Medulla oblongata (tissue), 1 donor: ENCODE results near the gene ARHGEF9.

Experiments used
- DNase-seq: peaks from one replicate; pipeline ENCODE4 v3.0.0-alpha.2; 2015; ENCODE audit errors: extremely low spot score

The ARHGEF9 gene

DNA sequence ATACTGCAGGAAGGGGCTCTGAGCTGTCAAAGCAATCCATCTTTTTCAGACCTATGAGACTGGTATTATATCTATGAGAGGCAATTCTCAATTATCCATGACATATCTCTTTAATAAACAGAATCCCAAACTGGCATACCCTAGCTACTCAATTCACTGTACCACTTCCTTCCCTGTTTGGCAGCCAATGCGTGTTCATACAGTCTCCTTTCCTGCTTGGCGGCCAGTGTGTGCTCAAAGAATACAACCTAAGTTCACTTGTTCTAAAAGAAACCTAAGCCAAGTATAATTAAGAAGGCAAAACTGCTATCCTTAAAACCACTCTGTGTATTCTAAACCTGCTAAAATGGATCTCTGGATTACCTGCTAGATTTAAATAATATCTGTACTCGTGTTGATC, 38.3 kb downstream of the ARHGEF9 start:
- DNase-seq, result no peak

DNA sequence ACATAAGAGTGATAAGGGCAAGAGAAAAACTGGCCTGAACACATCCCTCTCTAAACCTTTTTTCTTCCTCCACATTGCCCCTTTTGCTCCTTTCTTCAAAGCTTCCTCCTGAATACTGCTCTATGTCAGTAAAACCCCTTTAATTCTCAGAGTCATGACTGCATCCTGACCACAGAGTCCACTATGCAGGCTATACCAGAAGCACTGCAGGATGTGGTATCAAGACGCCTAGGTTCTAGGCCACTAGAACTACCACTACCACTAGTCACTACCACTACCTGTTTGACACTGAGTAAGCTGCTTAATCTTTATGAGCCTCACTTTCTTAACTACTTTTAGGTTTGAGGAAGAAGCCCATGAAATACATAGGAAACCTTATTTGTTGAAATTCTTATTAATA, 38.7 kb downstream of the ARHGEF9 start:
- no peak for DNase-seq

DNA sequence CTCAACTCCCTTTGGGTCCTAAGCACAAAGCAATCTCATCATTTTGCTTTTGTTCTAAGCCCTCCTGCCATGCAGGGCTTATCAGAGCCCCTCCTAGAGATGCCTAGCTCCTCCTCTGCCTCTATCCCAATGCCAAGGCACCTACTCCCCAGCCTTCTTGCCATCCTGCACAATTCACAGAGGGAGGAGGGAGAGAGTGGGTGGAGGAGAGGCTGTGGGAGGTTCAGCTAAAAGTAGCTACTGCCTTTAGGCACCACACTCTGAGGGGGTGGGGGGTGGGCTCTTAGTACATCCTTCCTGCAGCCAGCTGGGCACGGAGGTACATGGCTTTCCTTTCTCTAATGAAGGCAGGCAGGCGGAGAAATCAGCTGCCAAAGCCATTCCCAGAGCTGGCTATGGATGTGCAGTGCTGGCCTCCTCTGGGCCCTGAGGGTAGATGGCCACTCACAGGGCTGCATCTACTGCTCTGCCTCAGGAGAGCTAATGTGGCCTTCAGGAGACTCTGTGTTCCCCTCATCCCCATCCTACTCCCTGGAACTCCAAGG, 40.1 kb downstream of the ARHGEF9 start:
- no peak for DNase-seq

DNA sequence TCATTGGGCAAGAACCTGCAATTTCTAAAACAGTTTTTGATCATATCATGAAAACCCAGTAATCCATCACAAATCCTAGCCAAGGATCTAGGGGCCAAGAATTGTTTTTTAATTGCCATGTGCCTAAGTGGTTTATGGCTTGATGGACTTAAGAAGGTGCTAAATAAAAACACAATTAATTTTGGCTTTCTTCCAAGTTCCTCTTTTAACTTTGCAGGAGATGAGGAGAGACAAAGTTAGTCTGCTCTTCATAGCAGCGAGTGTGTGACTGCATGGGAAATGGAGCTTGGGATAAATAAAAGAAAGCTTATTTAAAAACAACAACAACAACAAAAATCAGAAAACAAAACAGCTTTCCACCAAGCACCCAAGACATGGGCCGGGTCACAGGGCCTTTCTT, 41.4 kb downstream of the ARHGEF9 start:
- no peak for DNase-seq

DNA sequence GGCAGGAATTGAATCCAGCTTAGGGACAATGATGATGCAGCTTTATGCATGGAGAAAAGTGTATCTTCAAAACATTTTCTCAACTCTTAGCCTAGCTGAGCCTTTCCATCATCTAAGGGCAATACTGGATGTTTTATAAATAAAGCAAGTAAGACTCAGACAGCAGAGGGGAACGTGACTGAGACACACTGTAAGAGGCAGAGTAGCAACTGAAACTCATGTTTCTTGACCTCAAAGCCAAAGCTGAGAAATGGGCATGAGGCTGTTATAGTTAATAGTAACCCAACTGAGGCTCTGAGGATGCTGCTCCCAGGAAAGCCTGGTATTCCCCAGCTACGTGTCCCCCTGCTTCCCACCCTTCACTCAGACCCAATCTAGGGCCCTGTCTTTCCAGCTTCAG, 44.6 kb downstream of the ARHGEF9 start:
- DNase-seq, result no peak

DNA sequence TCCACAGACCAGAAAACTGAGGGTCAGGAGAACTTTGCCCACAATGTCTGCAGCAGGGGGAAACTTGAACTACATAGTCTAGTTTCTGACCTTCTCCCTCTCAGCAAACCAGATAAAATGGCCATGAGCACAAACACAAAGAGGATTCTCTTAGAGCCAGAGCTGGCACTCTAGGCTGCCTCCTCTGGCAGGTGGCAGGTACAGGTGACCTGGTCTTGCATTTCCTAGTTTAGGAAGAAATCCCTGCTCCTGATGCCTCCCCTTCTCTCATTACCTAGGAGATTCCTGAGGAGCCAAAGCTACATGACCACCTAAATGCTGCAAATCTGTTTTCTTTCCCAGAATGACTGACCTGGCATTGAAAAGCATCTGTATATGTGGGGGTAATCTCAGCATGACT, 45.1 kb downstream of the ARHGEF9 start:
- no peak for DNase-seq

DNA sequence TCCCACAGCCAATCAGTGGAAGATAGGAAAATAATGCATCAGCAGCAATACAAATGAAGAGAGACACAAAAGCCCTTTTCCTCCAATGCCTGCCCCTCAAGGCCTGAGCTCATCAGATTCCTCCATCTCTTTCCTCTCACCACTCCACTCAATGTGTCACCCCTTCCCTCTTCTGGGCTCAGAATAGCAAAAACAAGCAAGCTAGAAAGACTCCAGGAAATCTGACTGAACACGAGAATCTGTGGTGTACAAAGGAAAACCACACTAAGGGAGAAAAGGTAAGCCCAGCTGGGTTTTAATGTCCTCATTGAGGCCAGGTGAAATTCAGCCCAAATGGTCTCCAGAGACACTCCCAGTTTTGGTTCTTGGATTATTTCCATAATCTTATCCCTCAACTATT, 46.3 kb downstream of the ARHGEF9 start:
- DNase-seq, result no peak

DNA sequence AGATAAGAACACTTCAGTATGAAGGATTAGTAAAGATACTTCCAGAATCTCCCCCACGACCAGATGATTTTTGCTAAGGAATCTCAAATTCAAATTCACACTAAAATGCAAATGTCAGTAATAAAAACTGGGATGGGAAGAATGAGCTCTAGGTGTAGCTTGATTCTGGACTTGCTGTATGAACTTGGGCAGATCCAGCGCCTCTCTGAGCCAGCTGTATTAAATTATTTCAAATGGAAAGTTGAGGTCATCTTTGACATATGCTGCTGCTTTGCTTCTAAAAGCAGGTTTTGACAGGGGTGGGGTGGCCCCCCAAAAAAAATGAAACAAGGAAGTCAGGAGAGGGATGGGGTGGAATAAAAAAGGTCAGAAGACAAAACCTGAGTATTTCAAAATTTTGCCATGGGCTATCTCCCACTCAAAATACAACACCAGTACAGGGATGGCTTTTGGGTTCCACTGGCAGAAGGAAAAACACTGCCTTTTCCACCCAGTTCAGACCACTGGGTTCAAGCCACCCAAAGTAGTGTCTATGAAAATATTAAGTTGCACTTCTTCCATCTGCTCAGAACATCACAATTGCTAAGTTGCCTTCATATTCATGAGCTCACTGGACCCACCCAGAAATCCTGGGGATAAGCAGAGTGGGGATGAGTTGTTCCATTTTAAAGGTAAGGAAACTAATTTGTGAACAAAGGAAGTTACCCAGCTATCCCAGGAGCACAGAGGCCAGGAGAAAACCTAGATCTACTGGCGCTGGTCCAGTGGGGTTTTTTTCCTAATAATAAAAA, 47.7 kb downstream of the ARHGEF9 start:
- DNase-seq, result no peak

DNA sequence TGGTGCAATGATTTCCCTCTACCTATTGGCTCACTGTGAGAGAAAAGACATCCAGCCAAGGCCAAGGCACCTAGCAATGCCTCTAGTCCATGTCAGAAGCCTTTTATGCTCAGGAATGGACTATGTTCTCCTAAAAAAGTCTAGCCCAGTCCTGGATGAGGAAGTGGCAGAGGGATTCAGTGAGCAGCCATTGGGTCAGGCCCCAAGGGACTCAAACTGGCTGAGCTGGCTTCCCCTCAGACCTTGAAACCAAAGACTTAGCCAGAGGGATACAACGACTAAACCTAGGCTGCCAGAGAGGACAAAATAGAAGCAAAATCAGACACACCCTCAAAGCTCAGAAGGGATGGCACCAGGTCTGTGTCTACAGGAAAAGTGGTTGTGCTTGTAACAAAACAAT, 49.1 kb downstream of the ARHGEF9 start:
- no peak for DNase-seq

DNA sequence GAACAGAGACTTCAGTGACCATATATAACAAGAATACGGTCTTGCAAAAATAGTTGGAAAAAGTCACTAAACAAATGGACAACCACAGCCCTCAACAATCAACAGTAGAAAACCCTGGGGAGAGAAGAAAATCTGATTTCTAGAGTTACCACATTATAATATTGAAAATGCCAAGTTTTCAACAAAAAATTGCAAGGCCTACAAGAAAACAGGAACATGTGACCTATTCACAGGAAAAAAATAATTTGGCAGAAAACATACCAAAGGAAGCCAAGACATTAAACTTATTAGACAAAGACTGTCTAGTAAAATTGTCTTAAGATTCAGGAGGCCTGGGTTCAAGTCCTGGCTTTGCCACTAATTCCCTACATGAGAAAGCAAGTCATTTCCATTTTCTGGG, 64.7 kb downstream of the ARHGEF9 start:
- no peak for DNase-seq

DNA sequence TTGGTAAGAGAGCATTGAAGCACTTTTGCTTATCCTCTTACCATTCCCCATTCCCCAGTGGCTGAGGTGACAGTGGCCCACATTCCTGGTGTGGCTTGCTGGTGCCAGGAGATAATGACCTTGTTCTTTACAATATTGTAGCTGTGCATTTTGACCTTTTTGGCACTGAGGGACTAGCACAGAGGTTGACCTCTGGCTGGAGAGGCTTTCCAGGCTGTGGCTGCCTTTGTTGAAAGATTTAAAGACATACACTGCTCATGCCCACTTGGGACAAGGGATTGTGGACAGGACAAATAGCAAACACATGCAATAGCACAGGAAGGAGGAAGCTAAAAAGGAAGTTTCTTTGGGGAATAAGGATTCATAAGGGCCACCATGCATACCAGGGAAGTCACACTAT, 65.4 kb downstream of the ARHGEF9 start:
- no peak for DNase-seq

DNA sequence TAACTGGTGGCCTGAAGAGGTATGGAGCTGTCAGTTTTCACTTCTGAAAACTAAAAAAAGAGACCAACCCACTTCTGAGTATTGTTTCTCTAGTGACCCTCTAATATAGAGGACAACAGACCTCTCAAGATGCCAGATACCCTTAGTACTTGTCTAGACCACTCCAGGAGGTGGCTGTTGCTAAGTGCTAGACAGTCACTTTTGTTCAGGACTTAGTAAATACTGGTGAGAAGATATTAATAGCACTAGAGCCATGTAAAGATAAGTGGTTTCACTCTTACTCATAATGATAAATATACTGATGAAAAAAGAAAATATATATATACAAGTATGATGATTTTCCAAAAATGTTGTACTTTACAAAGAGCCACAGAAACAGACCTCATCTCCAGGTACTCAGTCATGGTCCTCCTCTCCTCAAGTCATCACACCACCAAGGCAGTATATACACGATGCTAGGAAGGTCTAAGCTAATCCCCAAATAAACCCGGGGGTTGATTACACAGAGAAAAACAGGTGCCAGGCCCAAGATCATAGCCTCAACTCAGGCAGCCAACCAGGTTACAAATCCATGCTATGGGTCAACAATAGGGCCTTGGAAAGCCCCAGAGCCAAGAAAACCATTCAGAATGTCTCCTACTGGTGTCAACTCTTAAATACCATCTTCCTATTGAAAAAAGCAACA, 66.9 kb downstream of the ARHGEF9 start:
- no peak for DNase-seq

DNA sequence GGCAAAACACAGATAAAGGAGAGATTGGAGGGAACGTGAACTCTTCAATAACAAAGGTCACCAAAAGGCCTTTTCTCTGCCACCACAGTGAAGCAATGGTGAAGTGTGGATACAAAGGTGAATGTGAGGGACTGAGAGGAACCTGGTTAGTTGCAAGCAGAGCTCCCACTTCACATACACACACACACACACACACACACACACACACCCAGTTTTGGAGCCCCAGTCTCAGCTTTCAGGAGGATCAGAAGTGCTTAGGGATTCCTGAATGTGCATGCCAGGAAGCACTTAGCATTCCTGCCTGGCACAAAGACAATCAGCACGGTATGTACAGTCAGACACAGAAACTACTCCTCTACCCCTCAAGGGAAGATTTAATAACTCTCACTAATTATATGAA, 71.5 kb downstream of the ARHGEF9 start:
- no peak for DNase-seq

DNA sequence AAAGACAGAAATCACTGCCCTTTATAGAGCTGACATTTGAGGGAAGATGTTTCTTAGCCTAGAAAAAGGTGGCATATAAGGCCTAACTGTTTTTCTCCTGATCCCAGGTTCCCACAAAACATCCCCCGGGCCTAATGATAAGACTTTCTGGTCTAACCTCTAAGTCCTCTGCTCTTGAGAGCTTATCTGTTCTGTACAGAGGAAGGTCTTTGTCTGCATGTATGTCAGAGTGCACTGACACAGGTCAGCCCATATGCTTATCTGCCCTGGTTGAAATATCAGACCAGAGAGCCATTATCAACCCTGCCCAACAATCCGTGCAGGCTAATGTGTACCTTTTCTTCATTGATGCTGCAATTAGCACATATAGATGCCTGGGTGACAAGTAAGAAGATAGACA, 76.2 kb downstream of the ARHGEF9 start:
- no peak for DNase-seq

DNA sequence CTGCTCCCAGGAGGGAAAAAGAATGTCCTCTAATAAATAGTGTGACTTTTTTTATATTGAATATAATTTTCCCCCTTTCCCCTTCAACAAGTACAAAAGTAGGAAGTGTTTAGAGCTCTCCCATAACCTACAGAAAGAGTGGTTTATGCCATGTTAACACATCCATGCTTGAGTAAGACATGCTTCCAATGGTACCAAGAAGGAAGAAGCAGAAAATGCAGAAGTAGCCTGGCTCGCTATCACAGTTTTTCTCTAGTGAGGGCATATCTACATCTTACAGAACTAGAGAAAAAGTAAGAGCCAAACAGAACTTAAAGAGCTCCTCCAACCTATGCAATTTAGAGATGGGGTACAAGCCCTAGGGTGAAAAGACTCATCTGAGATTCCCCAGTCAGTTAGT, 82.5 kb downstream of the ARHGEF9 start:
- DNase-seq, result no peak

DNA sequence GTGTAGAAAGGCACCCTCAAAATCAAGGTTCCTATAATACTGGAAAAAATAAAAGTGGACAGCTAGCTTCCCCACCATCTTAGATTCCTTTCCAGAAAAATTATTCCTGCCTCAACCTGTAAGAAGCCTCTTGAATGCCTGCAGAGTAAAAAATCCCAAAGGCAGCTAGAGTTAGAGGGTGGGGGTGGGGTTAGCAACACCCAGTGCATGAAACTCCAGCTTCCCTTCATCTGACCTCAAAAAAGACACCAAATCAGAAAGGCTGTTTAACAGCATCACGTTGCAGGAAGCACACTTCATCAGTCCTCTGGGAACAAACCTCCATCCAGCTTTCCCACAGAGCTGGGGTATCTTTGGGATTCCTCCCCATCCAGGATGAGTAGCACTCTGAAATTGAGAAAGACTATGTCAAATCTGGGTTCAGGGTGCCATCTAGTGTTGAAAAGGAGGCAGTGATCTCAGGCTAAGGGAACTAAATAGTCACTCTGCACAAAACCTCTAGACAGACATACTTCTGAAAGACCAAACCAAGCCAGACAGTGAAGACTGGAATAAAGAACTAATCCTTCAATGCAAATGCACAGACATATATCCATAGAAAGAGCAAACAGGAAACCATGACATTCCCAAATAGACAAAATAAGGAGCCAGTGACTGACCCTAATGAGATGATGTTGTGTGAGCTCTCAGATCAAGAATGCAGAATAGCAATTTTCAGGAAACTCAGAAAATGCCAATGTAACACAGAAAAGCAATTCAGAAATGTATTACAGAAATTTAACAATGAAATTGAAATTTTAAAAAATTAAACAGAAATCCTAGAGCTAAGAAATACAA, 97.9 kb downstream of the ARHGEF9 start:
- DNase-seq, result no peak

DNA sequence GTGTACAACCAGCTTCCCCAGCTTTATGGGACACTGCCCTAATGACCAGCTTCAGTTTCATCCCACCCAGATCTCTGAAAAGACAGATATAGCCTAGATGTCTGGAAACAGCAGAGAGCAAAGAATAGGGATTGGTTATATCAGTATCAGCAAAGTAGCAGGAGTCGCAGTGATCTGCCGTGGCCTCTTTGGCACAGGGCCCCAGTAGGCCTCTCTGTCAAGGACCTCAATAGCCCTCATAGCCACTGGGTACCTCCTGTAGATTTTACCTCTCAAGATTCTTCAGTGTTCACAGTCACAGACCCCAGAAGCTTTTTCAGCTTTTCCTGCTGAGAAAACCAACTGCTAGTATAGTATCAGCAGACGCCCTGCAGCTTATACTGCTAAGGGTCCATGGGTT, 104.6 kb downstream of the ARHGEF9 start:
- no peak for DNase-seq

DNA sequence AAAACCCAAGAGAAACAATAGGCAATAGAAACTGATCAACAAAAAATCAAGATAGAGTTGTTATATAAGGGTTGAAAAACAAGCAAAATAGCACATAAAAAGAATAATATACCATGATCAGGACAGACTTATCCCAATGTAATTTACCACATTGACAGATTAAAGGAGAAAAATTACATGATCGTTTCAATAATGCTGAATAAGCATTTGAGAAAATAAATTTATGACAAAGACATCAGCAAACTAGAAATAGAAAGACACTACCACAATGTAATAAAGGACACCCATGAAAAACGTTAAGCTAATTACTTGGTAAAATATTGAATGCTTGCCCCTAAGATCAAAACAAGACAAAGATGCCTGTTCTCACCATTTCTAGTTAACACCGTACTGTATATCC, 105.6 kb downstream of the ARHGEF9 start:
- DNase-seq, result no peak

DNA sequence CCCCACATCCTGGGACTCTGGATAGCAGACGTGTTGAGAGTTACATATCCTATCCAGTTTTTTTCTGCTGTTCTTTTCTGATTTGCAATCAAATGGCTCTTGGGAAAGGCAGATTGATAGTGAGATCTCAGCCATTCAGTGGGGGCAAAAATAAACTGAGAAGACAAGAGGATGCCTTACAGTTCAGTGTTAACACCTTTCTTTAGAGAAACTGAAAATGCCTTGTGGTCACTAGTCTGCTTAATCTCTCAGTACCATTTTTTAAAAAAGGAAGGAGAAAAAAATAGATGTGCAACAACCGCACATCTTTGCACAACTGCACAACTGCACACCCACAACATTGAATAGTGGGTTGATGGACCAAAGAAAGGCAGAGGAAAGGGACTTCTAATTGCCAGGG, 109.3 kb downstream of the ARHGEF9 start:
- no peak for DNase-seq

DNA sequence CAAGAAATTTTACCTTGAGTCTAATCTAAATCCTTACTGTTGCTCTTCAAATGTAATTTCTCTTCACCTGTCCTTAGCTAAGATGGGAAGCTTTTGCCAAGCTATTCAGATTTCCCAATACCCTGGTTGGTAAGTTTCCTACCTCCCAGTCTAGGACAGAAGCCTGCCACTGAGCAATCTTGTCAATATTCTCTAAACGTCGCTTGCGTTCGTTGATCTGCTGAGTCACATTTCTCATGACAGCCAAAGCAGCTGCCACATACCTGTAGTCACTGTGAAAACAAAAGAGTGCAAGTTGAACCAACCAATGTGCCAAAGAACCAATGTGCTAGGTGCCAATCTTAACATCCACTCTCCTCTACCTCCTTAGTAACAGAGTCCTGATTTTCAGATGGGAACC, 111.1 kb downstream of the ARHGEF9 start:
- no peak for DNase-seq

DNA sequence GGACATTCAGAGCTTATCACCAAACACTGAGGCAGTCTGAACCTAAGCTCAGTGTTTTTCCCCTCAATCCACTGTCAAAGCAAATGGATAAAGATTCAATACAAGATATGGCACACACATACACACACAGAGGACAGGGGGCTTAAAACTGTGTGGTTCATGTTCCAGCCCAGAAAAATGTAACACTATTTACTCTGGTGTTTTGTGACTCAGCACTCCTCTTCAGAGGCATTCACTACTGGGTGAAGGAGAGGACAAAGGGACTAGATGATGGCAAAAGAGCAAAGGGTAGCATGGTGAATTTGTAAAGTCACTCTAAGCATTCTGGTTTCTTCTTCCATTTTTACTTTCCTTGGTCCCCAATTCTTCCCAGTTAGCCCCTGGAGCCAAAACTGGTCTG, 120.3 kb downstream of the ARHGEF9 start:
- no peak for DNase-seq

DNA sequence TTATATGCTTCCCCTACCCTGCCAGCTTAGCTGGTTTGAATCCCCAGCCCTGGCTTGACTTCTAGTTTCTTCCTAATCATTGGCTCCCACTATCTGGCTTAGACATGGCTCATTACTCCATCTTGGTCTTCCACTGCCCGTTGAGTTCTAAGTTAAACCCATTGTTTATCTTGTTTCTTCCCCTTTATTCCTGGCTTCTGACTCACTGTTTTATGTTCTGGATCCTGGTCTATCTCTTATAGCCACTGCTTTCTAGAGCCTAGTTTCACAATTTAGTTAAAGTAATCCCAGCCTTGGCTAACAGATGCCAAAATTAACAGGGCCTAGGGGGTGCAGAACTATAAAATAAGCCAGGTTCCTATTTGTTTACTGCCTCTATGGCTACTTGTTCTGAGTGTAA, 120.9 kb downstream of the ARHGEF9 start:
- no peak for DNase-seq
